Esophagus squamous epithelium (tissue), 4 donors: ENCODE data around the gene PSD2.

ENCODE experiments used
- CTCF ChIP-seq, 6 experiments: fragments of 450-650 bp in 4 of 6; fragments of 200-600 bp in 2 of 6; sonication (generic) in 2 of 6; IDR thresholded peaks; one replicate each; pipeline ENCODE4 v1.5.1; 2016 to 2019; ENCODE audit warnings: antibody characterized with exemption in 6 of 6, mild to moderate bottlenecking in 4 of 6, moderate library complexity in 4 of 6
- POLR2A ChIP-seq, 4 donors: fragments of 450-650 bp; IDR thresholded peaks; one replicate each; pipeline ENCODE4 v1.6.1; 2017; ENCODE audit warnings: antibody characterized with exemption in 4 of 4, mild to moderate bottlenecking in 4 of 4, moderate library complexity in 3 of 4

GRCh38 chr5:139828207-139828895, 32.7 kb downstream of the PSD2 start:
- TF ChIP-seq CTCF (IDR thresholded peaks at IDR 0.05), result no peak
- TF ChIP-seq POLR2A (IDR thresholded peaks at IDR 0.05), result no peak
